Smooth muscle cell of the brain vasculature (primary cell): ENCODE data around the gene UBTD1.
"Not testable (repeated sequence)": the region's sequence is repeated elsewhere in the genome, so short reads cannot be mapped to it uniquely, and the experiment has no call there.

ENCODE experiments used
- DNase-seq: peaks from one replicate; pipeline ENCODE4 v3.0.0-alpha.2; 2012; ENCODE audit warnings: low read depth, low spot score

UBTD1 gene

DNA sequence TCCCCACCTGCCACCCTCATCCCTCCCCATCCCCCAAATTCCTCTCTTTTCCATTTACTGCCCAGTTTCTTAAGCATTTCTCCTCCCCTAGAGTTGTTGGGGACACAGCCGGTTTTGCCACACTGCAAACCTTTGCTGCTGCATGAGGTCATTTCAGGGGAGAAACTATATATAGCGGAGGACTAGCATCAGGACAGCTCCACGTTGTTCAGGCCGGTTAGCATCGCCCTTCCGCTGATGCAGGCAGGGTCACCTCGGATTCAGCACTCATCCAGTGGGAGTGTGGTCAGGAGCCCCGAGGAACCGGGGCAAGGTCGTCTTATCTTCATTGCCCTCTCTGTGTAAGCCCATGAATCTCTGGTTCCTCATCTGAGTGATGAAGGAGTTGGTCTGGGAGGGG lies 15.6 kb downstream of the UBTD1 start:
- DNase-seq: no peak

DNA sequence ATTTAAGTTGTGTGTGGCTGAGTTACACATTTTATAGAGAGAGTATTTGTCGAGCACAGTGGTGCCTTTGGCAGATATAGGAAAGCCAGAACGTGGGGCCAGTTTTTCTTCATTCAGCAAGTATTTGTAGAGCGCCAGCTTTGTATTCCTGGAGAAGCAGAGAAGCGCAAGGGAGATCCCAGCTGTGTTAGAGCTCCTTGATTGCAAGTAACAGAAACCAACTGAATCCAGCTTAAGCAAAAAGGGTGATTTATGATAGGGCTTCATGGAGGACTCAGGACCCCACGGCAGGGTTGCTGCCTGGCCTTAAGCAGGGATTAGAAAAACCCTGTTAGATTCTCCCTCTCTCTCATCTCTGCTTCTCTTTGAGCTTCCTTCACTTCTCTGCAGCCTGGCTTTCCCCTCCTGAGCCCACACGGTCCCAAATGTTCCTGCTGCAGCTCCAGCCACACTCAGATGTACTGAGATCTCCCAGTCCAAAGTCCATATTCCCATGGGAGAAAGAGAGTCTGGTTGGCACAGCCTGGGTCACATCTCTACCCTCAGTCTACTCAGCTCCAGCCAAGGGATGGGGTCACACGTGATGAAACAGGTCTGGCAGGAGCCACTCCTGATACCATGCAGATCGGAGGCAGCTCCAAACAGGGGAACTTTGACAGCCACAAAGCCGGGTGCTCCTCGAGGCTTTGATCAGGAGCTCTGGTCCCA lies 16.7 kb downstream of the UBTD1 start:
- DNase-seq: no peak

DNA sequence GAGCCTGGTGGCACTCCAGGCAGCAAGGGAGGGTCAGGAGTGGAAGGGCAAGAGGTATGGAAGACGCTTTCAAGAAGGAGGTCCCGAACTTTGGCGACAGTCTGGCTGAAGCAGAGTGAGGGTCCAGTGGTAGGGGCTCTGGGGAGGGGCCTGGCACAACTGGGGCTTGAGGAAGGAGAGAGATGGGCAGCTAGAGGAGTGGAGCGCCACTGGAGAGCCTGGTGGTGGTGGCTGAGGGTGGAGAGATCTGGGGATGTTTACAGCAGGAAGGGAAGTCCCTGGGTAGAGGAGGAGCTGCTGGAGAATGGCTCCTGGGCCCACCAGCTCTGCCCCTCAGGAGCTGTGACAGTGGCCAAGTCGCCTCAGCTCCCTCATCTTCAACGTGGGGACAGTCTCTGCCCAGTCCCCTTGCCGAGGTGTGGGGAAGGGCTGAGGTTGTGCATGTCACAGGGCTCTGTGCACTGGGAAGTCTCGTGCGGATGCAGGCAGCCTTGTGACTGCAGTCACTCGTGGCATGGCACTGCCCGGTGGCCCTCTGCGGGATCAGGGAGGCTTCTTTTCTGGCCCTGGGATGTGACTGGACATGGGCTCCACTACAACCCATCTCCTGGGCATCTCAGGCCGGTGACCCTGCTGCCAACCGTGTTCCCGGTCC lies 18.5 kb downstream of the UBTD1 start:
- no peak for DNase-seq

DNA sequence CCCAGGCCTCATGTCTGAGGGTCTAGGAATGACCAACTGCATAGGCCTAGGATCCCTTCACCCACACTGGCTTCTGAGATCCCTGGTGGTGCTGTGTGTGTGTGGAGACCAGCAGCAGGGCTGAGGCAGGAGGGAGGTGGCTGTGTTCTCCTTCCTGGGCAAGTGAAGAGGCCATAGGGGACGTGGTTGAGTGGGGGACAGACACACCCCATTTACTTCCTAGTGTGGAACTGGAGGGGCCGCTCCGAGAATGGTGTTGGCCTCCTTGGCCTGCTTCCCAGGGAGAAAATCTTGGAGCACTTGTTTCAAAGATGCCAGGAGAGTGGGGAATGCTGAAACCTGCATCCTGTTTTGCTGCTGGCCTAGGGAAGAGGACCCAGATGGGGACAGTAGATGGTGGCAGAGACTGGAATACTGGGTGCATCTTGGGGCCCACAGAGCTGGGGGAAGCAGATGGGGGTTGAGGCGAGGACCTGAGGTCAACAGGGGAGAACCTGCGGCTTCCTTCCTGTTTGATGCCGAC lies 19.1 kb downstream of the UBTD1 start:
- DNase-seq: no peak

DNA sequence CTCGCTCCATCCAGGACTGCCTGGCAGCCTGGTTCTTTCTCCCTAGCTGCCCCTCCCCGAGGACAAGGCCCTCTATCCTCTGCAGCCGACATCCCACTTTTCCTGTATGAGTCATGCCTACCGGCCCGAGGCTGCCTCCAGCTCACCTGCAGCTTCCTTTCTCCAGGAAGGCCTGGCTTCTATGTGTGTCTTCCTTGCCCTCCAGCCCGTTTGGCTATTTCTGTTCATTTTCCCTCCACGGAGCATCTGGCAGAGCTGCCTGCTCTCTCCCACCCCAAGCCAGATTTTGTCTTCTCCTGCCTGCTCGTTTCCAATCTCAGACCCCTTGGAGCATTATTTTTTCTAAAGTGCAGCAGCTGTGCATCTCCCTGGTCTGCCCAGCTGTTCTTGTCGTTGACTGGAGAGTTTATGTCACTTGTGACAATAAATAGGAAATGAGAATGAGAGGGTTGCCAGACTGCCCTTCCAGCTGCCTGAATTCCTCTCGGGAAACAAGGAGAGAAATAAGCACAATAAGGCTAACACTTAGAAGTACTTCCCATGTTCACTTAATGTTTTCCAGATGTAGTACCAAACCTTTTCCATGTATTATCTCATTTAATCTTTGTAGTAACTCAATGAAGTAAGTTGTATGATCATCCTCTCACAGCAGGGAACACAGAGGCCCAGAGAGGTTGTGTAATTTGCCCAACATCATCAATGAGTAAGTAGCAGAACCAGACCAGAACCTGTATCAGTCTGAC lies 19.7 kb downstream of the UBTD1 start:
- no peak for DNase-seq

DNA sequence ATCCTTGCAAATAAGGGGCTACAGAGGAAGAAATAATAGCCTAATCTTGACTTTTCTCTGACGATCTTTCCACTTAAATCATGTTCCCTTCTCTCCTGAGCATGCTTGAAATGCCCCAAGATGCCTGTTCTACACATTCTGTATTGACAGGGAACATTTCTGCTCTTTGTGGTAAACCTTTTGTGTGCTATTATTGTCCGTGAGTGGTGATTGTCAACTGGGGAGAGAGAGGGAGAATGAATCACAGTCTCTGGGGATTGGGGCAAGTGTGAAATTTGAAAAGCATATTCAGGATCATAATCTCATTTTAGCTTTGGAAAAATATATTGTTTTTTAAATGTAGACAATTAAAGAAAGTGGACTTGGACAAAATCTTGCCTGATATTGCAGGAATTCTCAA lies 20.6 kb downstream of the UBTD1 start:
- no peak for DNase-seq

DNA sequence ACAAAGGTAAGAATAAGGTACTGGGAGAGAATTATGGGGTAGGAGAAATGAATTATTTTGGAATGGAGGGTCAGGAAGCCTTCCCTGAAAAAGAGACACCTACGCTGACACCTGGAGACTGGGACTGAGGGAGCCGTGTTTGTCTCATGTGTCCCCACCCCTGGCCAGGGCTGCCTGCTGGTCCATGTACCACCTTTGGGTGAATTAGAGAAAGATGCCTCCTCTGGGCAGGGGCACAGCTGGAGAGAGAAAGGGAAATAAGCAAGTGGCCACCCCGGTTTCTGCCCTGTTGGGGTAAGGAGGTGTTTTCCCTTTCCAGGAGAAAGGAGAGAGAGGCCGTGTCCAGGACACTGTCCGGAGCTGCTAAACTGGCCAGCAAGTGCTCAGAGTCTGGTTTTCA lies 21.8 kb downstream of the UBTD1 start:
- DNase-seq: no peak

DNA sequence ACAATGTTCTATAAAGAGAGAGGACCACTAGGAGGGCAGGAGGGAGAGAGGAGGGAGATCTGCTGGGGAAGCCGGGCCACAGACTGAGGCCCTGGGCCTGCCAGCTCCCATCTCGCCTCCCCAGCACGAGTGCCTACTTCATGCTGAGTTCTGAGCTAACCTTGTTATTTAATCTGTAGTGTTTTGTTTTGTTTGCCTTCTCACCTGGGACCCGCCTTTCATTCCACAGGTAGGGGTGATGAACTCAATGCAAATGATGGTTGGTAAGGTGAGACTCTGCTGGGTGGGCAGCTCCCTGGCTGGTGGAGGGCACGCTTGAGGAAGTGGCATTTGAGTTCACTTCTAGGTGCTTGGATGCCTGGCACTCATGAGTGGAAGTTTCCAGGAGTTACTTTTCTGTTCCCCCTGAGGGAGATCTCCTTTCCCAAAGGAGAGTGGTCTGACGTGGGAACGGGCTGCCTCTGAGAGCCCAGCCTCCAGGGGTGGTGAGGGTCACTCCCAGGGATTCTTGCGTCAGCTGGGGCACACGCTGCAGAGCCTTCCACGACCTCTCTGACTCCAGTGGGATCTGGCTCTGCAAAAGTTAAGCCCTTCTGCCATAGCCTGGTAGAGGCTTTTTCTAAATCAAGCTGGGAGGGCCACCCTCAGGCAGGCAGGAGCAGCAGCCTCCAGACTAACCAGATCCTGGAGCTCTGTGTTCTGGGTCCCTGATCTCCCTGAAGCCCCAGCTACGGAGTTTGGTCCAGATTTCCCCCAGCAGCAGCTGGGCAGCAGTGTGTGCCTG lies 22.4 kb downstream of the UBTD1 start:
- DNase-seq: no peak

DNA sequence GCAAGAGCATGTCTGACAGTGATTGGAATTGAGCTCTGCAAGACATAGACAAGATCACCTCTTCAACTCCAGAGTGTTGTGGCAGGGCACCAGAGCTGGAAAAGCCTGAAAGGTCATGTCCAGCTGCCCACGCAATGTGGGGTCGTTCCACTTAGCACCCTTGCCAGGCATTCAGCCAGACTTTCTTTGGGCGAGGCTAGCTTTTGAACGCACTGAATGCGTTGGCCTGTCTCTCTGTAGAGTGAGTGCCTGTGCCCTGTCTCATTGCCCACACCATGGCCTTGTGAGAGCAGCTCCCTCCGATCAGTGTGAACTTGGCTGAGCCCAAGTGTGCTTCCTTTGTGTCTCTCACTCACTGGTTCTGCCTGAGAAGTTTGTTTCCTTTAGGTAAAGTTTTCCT lies 23.3 kb downstream of the UBTD1 start:
- no peak for DNase-seq

DNA sequence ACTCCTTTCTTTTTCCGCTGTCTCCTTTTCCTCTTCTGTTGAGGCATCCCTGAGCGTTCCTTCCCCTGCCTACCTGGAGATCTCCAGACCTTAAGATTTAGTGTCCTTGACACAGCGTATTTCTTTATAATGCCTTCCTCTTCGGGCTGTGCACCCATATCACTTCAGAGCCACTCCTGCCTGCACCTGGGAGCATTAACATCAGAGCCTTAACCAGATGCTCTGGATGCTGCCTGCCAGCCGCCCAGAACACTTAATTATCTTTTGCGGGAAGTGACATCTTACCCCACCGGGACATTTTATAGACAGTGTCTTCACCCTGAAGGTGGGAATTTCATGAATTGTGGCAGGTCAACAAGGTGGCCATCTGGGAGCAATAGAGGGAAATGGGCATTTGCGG lies 24.2 kb downstream of the UBTD1 start:
- DNase-seq: no peak

DNA sequence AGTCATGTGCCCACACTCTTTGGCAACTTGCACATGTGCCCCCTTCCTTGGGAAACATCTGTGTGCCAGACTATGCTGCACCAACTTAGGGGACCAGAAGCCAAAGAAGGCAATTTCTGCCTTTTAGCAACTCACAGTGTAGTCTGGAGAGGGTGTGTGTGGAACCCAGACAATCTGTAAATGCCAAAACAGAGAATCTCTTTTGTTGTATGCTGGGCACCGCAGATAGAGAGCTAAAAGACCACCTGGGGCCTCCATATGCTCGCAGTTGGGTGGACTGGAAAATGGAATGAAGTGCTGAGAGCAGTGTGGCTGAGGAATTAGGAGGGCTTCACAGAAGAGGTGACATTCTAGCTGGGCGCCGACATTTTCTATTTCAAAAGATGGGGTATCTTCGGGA lies 26.4 kb downstream of the UBTD1 start:
- DNase-seq: no peak

DNA sequence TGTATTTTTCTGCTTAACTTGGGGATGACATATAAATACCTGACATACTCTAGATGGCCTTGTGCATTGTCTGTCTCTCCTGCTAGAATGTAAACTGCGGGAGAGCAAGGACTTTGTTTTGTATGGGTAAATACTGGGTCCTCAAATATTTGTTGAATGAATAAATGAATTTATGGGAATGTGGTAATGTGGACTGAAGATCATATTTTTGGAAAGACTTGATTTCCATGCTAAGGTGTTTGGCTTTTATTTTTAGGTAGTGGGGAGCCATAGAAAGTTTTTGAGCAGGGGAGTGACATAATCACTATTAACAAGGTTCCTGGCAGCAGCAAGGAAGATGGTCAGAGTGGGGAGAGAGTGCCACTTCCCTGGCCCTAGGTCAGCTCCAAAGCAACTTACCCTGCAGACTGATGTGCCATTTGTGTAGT lies 27.0 kb downstream of the UBTD1 start:
- DNase-seq: no peak

DNA sequence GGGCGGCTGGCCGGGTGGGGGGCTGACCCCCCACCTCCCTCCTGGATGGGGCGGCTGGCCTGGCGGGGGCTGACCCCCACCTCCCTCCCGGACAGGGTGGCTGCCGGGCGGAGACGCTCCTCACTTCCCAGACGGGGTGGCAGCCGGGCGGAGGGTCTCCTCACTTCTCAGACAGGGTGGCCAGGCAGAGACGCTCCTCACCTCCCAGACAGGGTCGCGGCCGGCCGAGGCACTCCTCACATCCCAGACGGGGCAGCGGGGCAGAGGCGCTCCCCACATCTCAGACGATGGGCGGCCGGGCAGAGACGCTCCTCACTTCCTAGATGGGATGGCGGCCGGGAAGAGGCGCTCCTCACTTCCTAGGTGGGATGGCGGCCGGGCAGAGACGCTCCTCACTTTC lies 30.2 kb downstream of the UBTD1 start:
- DNase-seq: not testable (repeated sequence)

DNA sequence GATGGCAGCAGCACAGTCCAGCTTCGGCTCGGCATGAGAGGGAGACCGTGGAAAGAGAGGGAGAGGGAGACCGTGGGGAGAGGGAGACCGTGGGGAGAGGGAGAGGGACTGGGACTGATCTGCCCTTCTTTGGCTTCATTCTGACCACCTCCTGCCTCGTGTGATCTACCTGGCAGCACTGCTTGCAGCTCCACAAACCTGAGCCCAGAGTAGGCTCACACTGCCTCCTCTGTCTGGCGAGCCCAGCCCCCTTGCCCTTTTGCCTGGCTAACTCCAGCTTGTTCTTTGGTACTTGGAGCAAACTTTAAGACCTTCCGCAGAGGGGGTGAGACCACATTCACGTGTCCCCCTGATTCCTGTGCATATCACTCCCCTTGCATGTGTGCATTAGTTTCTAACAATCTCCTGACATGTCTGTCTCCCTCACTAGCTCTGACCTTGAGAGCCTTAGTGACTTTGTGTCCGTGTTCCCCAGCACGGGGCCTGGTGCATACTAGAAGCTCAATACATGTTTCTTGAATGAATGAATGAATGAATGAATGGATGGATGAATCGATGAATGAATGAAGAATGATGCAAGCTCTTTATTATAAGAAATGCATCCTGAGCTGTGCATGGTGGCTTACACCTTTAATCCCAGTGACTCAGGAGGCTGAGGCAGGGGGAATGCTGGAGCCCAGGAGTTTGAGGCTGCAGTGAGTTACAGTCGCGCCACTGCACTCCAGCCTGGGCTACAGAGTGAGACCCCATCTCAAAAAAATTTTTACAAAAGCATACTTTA lies 31.2 kb downstream of the UBTD1 start:
- DNase-seq: no peak

DNA sequence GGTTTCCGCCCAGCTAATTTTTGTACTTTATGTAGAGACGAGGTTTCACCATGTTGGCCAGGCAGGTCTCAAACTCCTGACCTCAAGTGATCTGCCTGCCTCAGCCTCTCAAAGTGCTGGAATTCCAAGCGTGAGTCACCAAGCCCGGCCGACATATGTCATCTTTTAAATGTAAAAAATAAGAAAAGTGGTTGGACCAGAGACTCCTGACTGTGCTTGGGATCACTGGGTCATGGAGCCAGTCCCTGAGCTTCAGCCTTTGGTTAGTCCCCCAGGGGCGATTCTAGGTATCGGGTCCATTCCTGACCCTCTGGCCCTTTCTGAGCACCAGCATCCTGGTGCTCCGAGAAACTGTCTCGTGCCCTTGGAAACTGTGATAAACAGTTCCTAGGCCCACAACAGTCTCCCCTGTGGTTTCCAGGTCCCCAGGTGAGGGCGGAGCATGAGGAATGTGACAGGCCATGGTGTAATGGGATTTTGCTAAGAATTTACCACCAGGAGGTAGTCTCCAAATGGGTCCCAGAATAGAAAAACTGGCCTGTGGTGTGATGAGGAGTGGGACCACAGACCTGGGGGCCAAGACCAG lies 32.8 kb downstream of the UBTD1 start:
- no peak for DNase-seq

DNA sequence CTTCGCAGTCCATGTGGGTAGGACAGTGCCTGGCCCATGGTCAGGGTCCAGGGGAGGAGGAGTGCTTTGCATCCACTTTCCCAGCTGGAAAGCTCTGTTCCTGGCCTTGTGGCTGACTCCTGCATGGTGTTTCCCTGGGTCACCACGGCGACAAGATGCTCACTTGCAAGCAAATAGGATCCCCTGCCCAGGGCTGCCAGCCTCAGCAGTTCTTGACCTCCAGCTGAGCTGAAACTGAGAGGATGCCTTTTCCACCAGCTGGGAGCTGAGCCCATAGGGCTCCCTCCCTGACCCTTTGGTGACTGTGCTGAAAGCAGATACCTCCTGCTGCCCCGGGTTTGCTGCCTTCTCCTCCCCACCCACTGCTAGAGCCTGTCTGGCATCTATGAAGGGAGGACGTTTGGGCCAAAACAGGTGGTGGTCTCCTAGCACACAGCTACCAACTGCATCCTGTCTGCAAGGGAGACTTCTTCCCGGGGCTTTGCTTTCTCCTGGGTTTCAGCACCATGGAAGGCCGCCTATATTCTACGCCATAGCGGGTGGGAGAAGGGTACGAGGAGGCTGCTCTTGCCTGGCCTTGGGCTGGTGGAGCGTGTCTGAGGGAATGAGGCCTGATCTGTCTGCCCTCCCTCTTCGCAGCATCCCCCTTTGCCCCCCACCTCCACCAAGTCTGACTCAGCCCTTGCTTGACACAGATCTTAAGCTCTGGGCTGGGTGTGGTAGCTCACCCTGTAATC lies 34.4 kb downstream of the UBTD1 start:
- DNase-seq: no peak

DNA sequence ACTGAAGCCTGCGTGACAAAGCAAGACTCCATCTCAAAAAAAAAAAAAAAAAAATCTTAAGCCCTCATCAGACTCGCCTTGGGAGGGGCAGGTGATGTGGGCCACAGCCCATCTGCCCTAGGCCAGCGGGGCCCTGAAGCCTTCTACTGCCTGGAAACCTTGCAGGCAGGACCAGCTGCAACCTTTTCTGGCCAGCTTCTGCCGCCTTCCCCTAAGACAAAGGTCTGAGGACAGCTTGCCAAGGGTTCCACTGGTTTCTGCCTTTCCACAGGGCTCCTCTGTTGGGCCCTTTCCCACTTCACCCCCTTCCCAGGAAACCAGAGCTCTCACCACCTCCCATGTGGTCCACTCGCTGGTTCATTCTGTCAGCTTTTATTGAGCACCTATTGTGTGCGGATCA lies 35.2 kb downstream of the UBTD1 start:
- no peak for DNase-seq

DNA sequence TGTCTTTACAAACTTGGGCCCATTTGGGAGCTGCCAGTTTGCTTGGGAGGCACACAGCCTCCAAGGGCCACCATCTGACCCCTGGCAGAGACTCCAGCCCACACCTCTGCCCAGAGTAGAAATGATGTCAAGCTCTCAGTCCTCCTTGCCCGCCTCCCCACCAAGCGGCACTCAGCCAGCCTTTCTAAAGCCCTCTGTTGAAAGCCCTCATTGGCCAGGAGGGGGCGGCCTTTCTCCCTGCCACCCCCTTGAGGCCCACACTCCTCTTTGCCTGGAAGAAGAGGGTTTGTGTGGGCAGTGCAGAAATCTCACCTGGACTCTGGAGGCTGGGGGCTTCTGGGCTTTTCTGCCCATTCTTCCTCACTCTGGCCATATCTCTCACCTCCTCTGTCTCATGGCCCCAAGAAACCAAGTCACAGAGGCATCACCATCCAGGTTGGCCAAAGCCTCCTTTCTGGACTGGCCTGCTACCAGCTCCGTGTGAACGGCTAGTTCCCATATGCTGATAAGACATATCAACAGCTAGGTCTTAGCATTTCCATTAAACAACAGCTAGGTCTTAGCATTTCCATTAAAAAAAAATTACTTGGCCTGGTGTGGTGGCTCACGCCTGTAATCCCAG lies 36.1 kb downstream of the UBTD1 start:
- DNase-seq: no peak

DNA sequence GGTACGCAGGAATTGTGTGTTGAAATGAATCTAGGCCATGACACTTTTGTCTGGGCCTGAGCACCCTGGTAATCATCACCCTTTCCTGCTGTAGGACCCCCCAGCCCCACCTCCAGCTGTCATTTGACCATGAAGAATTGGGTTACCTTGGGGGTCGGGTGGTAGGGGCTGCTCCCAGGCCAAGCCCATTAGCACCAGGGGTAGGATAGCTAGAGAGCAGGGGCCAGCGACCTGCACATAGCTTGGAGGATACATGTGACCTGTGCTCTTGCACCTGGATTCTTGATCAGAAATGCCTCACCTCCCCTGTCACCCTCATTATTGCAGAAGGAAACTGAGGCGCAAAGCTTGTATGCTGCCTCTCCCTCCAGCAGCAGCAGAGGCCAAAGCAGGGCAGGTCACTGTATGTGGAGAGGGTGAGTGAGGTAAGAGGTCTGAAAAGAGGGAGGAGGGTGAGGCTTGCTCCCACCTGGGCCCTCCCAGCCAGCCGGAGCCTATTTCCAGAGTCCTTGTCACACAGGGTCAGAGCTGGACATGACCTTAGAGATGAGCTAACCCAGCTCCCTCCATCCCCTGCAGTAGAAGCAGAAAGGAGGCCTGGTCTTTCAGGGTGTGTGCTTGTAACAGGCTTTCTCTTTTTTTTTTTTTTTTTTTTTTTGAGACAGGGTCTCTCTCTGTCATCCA lies 38.6 kb downstream of the UBTD1 start:
- no peak for DNase-seq
